Thyroid gland (tissue), 4 donors: ENCODE data around the gene SOX13. TPM values are rescaled to one million over a fixed set of nuclear protein-coding genes. Genes with fewer than 3 reads are reported as not detected.

ENCODE experiments used
- DNase-seq, 2 donors: peaks; one replicate each; pipeline ENCODE4 v3.0.0-alpha.2; 2019
- H3K27ac ChIP-seq, 3 donors: fragments of 200-600 bp; sonication (generic); 1 replicate in 2 of 3; 2 replicates in 1 of 3; pipeline ENCODE4 v1.5.1; 2016 to 2019; ENCODE audit warnings: mild to moderate bottlenecking in 1 of 3, moderate library complexity in 1 of 3
- H3K27me3 ChIP-seq: fragments of 200-600 bp; sonication (generic); one replicate; pipeline ENCODE4 v1.5.1; 2019
- H3K36me3 ChIP-seq, 2 donors: fragments of 200-600 bp; sonication (generic); one replicate each; pipeline ENCODE4 v1.5.1; 2016 to 2019
- H3K4me1 ChIP-seq, 2 donors: fragments of 200-600 bp; sonication (generic); one replicate each; pipeline ENCODE4 v1.5.1; 2017 to 2019
- H3K4me3 ChIP-seq, 3 donors: fragments of 200-600 bp; sonication (generic); replicated peaks in 1 of 3; 1 replicate in 2 of 3; 2 replicates in 1 of 3; pipeline ENCODE4 v1.5.1; 2016; ENCODE audit warnings: mild to moderate bottlenecking in 1 of 3
- H3K9me3 ChIP-seq: fragments of 200-600 bp; sonication (generic); one replicate; pipeline ENCODE4 v1.5.1; 2017
- POLR2A ChIP-seq, 2 donors: fragments of 450-650 bp; IDR thresholded peaks; one replicate each; pipeline ENCODE4 v1.6.1; 2017; ENCODE audit warnings: antibody characterized with exemption in 2 of 2, mild to moderate bottlenecking in 2 of 2, moderate library complexity in 1 of 2
- WGBS, 2 donors: methylation state at CpG; one replicate each; pipeline ENCODE4 v1.1.5; 2017; 5-methylcytosine and 5-hydroxymethylcytosine counted together
- intact Hi-C: fragments of 100-400 bp; cut with DNase I; formaldehyde crosslinking; loops from one replicate; pipeline ENCODE4 v1.15.1; 2023
- total RNA-seq, 4 donors: library from RNA; depleted of rRNA; stranded (reverse); fragments of >200 nt; gene quantifications; one replicate each; pipeline ENCODE4 v1.2.3, GENCODE V29; 2016
- TF ChIP-seq, protein P1 (sequence below), 6 experiments: fragments of 200-600 bp in 3 of 6; fragments of 450-650 bp in 3 of 6; sonication (generic) in 3 of 6; IDR thresholded peaks; one replicate each; pipeline ENCODE4 v1.5.1; 2016 to 2019; ENCODE audit warnings: antibody characterized with exemption in 6 of 6, mild to moderate bottlenecking in 2 of 6, inconsistent platforms in 1 of 6, moderate library complexity in 1 of 6

The SOX13 gene
- total RNA-seq, 4 donors from 2014 or later, result 19.4 to 29.3 (median 20.8) TPM

DNA sequence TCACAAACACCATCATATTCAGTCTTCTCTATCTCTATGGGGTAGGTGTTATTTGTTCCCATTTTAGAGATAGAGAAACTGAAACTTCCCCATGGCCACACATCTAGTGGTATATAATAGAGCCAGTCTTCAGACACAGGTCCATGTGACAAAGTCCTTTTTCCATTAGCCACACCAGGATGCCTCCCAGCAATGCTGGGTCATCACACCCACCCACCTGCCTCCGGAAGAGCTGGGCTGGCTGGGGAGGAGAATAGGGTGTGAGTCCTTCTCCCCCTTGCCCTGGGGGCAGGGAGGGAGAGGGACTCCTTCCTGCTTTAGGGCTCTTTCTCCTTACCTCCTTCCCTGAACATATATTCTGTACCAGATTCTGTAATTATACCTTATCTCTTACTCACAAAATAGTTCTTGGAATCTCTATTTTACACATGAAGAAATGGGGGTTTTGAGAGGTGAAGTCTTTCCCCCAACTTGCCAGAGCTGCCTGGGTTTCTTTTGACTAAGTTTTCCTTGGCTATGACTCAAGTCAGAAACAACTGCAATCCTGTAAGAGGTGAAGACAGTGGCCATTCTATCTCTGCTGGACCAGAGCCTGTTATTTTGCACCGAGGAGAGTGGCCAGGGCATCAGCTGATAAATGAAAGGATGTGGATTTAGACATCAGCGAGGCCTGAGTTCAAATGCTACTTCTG is 30.0 kb downstream of the SOX13 start:
- intact Hi-C loops, result no loop called here
- TF ChIP-seq, protein P1, sequence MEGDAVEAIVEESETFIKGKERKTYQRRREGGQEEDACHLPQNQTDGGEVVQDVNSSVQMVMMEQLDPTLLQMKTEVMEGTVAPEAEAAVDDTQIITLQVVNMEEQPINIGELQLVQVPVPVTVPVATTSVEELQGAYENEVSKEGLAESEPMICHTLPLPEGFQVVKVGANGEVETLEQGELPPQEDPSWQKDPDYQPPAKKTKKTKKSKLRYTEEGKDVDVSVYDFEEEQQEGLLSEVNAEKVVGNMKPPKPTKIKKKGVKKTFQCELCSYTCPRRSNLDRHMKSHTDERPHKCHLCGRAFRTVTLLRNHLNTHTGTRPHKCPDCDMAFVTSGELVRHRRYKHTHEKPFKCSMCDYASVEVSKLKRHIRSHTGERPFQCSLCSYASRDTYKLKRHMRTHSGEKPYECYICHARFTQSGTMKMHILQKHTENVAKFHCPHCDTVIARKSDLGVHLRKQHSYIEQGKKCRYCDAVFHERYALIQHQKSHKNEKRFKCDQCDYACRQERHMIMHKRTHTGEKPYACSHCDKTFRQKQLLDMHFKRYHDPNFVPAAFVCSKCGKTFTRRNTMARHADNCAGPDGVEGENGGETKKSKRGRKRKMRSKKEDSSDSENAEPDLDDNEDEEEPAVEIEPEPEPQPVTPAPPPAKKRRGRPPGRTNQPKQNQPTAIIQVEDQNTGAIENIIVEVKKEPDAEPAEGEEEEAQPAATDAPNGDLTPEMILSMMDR (IDR thresholded peaks at IDR 0.05), result no peak
- TF ChIP-seq POLR2A (IDR thresholded peaks at IDR 0.05), result no peak
- 32 to 44% methylated on average over 3 of the region's 3 CpGs for WGBS, 2 donors
- no peaks in the 10 kb centered on the region for H3K27me3 ChIP-seq
- peaks cover 25 to 40% of the 10 kb centered on the region in 2 donors for H3K4me1 ChIP-seq
- no peaks in the 10 kb centered on the region for H3K36me3 ChIP-seq
- no peaks in the 10 kb centered on the region for H3K9me3 ChIP-seq
- no peak for DNase-seq
- H3K4me3 ChIP-seq, result no peak overlapping the region
- H3K27ac ChIP-seq, result peak overlapping the region in 1 of 3 donors; percentile 11

DNA sequence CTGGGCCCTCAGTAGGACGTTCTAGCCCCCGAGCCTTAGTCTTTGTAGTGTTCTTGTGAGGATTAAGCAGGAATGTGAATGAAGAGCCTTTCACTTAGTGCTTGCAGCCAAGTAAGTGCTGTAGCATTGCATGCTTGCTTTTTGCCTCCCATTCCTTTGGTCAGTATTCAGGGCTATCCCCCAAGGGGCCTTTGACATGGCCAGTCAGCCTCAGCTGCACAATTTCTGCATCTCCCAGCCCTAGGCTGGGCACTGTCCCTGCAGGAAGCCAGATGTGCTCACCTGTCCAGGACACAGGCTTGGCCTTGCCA is 30.5 kb downstream of the SOX13 start:
- no peak for DNase-seq
- intact Hi-C loops, result no loop called here
- TF ChIP-seq, protein P1 (IDR thresholded peaks at IDR 0.05), result no peak
- Histone ChIP-seq H3K9me3 (no peaks in the 10 kb centered on the region), H3K27ac (no peak overlapping the region), H3K4me3 (no peak overlapping the region), H3K36me3 (no peaks in the 10 kb centered on the region), H3K4me1 (peaks cover 28 to 45% of the 10 kb centered on the region in 2 donors), H3K27me3 (no peaks in the 10 kb centered on the region)
- WGBS, 2 donors, result 22 to 44% methylated on average over 2 of the region's 2 CpGs

DNA sequence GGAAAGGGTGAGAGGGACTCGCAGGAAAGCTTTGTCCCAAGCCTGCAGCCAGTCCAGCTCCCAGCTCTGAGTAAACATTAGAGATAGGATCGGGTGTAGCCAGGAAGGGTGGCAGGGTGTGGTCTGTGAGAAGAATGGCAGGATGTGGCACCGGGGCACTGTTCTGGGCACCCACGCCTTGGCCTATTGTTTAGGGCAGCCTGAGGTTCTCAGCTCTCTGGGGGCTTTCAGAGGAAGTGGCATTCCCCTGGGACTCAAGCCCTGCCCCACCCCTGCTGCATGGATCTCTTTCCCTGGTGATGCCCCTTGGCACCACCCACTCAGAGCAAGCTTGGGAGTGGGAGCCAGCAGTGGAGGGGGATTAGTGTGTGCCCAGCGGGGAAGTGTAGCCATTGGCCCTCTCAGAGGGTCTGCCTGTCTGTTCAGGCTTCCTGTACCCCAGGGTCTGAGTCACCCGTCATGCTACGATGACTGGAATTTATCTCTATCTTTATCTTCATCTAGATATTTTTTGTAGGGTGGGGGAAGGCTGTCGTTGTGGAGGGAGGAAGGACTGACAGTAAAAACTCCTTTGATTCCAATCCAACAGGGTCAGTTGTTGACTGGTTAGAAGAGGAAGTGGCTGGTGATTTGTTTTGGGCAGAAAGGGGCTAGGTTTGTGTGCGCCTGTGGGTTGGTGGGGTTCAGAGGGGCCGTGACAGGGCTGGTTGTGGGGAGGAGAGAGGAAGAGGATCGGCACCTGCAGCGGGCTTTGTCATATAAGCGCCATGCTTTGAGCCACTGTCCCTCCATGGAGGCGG is 31.6 kb downstream of the SOX13 start:
- WGBS, 2 donors, result 75 to 76% methylated on average over 14 of the region's 14 CpGs
- DNase-seq, result no peak
- Histone ChIP-seq H3K9me3 (no peaks in the 10 kb centered on the region), H3K36me3 (no peaks in the 10 kb centered on the region), H3K27me3 (no peaks in the 10 kb centered on the region), H3K4me3 (no peak overlapping the region), H3K4me1 (peaks cover 35 to 54% of the 10 kb centered on the region in 2 donors), H3K27ac (no peak overlapping the region)
- no peak for TF ChIP-seq POLR2A (IDR thresholded peaks at IDR 0.05)
- TF ChIP-seq, protein P1 (IDR thresholded peaks at IDR 0.05), result no peak
- intact Hi-C loops, result no loop called here

DNA sequence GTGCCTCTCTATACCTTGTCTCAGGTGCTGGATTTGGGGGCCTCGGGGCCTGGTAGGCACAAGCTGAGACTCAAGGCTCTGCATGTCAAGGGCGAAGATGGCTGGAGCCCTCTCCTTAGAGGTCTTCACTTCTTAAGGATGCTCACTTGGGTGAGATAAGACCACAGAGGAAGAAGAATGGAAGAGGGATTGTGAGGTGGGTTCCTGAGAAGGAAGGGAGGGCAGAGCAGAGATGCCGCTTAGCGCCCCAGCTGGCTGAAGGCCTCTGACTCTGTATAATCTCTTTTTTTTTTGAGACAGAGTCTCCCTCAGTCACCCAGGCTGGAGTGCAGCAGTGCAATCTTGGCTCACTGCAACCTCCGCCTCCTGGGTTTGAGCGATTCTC is 32.2 kb downstream of the SOX13 start:
- H3K9me3 ChIP-seq, result no peaks in the 10 kb centered on the region
- no peak overlapping the region for H3K4me3 ChIP-seq
- H3K27ac ChIP-seq, result no peak overlapping the region
- peaks cover 35 to 54% of the 10 kb centered on the region in 2 donors for H3K4me1 ChIP-seq
- no peaks in the 10 kb centered on the region for H3K36me3 ChIP-seq
- H3K27me3 ChIP-seq, result no peaks in the 10 kb centered on the region
- intact Hi-C loops, result no loop called here
- TF ChIP-seq, protein P1 (IDR thresholded peaks at IDR 0.05), result no peak
- TF ChIP-seq POLR2A (IDR thresholded peaks at IDR 0.05), result no peak
- DNase-seq, result no peak
- WGBS, 2 donors, result 90 to 97% methylated on average over 6 of the region's 6 CpGs

DNA sequence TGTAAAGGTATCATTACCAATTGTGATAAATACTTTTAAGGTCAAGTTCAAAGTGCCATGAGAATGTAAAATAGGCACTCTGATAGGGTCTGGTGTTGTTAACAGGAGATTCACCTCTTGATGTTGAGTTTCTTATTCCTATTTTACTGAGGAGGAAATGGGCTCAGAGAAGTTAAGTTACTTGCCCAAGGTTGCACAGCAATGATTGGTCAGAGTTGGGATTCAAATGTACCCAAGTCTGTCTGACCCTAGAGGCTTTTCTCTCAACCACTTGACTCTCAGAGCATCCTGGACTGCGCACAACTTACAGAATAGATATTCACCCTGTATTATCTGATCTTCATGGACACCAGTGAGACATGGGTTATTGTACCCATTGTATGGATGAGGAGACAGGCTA is 33.9 kb downstream of the SOX13 start:
- Histone ChIP-seq H3K27ac (no peak overlapping the region), H3K27me3 (no peaks in the 10 kb centered on the region), H3K4me3 (no peak overlapping the region), H3K36me3 (no peaks in the 10 kb centered on the region), H3K4me1 (peaks cover 35 to 54% of the 10 kb centered on the region in 2 donors), H3K9me3 (no peaks in the 10 kb centered on the region)
- TF ChIP-seq, protein P1 (IDR thresholded peaks at IDR 0.05), result no peak
- no peak for TF ChIP-seq POLR2A (IDR thresholded peaks at IDR 0.05)
- intact Hi-C loops, result no loop called here
- WGBS, 2 donors, result 100% methylated on average over 1 of the region's 1 CpG
- no peak for DNase-seq
